GM18519 (cell line): Measurements from ENCODE around the gene AUP1.

ENCODE experiments used
- ATAC-seq: cut with Tn5 transposase; IDR thresholded peaks from one replicate; pipeline ENCODE4 v1.9.1; 2021; ENCODE audit warnings: mild to moderate bottlenecking, moderate library complexity; ENCODE audit not compliant: unreplicated experiment, low FRiP score

The AUP1 gene

DNA sequence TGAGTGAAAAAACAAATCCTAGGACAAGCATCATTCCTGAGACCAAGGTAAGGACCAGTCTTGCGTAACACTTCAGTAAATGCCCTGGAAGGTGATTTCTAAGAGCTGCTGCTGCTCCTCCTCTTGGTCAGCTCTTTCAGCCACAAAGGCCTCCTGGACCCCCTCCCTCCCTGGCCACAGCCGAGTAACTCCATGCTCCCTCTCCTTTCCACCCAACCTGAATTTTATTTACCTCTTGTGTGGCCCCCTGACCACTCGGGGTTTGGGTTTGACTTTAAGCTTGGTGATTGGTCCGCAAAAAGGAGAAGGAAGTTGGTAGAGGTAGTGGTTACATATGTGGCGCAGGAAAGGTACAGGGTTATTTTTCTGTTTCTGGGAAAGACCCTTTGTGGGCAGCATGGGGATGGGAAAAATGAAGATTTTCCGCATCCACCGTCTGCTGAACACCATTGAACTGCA, 9.4 kb upstream of the AUP1 start:
- no peak for ATAC-seq

DNA sequence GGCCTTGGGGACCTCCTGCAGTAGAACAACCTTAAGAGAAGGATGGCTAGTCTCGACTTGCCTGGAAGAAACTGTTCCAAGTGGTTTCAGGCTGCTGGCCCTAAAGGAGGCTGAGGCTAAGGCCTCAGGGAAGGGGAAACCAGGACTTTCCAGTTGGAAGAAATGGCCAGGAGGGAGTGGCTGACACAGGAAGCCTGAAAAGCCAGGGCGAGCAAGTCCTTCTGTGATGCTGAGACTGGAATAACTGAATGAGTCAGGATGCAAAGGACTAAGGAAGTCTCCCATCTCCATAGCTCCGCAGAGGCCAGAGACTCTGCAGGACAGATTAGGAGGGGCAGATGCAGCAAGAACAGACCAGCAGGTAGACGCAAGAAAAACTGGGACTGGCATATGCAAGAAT, 7.6 kb upstream of the AUP1 start:
- no peak for ATAC-seq

DNA sequence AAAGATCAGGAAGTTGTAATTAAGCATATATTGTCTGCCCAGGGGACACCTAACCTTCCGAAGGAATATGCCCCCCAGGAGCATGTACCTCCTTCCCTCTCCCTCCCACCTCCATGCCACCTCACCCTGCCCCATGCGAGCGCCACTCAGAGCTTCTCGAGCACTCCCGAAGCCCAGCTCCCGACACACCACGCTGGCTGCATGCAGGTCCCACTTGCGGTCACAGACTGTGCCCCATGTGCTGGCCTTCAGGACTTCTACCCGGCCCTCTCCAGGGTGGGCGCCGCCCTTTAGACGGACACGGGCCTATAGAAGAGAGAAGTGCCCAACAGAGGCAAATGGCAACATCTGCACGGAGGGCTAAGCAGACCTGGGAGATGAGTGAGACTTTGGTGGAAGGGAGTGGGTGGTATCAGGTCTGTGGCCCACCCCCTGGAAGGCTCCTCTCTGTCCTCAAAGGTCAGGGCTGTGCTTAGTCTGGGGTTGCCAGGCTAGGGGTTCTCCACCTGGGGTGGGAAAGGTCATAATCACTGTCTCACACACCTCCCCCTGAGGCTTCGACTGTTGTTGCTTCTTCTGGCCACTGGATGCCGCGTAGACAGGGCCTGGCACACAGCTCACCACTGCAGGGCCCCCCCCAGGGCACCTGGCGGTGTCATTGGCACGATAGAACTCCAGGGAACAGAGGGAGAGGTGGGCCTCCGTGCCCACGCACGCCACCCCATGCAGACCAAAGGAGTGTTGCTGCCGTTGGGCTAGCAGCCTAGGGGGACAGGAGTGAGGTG, 6.9 kb upstream of the AUP1 start:
- ATAC-seq = no peak

DNA sequence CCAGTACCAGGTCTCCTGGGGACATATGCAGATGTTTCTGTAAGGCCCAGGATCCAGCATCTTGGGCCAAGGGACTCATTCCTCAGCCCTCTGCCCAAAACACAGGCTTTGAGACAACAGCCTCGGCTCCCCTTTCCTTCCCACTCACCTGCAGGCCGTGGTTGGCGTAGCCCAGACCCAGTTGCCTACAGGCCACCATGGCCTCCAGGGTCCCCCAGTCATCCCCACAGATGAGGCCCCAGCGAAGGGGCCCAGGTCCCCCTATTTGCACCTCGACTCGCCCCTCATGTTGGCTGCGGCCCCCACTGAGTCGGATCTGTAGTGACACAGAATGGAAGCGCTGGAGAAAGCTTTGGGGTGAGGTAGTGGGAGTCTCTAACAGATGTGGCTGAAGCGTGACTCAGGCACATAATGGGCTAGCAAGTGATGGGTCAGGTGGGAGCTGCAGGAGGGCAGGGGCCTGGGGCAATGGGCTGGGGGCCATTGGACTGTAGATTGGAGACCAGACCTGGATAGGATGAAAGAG, 6.0 kb upstream of the AUP1 start:
- no peak for ATAC-seq

DNA sequence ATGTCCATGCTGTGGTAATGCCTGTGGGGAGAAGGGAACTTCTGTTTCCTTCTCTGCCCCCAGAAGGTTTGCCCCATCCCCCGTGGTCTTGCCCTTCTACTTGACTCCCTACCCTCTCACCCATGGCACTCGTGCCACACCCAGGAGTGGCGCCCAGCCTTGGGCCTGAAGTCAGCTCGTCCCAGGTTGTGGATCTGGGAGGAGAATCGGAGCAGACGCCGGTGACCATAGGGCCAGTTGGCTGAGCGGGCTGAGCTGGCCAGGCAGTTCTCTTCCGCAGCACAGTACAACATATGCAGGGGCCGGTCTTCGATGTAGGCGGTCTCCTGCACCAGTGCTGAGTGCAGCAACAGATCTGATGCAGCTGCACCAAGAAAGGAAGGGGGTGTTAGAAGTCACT, 4.9 kb upstream of the AUP1 start:
- no peak for ATAC-seq

DNA sequence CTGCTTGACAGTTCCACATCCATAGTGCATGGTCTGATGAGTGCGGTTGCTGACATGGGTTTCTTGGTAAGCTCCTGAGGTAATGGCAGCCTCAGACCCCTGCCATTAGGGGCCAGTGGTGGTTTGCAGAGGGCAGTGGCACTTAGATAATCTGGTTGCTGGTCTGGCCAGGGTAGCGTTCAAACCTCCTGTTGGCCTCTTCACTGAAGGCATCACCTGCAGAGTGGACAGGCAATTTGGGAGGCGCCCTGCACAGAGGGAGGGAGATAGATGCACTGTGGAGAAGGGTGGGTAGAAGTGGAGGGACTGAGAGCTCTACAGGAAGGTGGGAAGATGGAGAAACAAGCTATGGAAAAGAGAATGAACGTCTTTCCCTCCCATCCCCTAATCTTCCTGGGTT, 4.0 kb upstream of the AUP1 start:
- no peak for ATAC-seq

DNA sequence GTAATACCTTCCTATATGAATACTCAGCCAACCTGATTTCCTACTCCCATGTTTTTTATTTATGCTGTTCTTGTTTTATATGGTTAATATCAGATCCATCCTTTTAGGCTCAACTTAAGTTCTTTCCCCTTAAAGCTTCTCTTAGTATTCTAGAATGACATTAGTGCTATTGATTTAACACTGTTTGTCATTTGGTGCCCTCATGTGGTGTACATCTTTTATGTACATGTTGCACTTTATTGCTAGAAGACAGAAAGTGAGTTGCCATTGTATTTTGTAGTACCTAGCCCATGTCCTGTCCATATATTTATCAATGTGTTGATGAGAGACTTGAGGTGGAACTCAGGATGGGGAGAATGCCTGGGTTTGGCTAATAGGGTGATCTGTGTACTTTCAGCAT, 2.7 kb upstream of the AUP1 start:
- ATAC-seq = no peak

DNA sequence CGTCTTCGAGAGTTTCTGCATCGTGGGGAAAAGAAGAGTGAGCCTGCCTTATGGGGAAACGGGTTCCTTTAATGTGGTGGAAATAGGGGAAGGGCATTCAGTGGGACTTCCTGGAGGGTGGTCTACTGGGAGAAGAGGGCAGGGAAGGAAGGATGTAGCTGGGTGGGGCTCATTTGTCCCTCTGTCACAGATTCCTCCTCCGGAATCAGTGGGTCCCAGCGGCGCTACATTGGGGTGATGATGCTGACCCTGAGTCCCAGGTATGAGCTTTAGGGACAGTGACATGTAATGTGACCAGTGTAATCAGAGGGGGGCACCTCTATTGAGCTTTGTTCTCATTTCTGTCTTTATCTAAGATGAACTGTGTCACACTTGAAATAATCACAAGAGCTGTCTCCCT, 2.2 kb upstream of the AUP1 start:
- no peak for ATAC-seq

DNA sequence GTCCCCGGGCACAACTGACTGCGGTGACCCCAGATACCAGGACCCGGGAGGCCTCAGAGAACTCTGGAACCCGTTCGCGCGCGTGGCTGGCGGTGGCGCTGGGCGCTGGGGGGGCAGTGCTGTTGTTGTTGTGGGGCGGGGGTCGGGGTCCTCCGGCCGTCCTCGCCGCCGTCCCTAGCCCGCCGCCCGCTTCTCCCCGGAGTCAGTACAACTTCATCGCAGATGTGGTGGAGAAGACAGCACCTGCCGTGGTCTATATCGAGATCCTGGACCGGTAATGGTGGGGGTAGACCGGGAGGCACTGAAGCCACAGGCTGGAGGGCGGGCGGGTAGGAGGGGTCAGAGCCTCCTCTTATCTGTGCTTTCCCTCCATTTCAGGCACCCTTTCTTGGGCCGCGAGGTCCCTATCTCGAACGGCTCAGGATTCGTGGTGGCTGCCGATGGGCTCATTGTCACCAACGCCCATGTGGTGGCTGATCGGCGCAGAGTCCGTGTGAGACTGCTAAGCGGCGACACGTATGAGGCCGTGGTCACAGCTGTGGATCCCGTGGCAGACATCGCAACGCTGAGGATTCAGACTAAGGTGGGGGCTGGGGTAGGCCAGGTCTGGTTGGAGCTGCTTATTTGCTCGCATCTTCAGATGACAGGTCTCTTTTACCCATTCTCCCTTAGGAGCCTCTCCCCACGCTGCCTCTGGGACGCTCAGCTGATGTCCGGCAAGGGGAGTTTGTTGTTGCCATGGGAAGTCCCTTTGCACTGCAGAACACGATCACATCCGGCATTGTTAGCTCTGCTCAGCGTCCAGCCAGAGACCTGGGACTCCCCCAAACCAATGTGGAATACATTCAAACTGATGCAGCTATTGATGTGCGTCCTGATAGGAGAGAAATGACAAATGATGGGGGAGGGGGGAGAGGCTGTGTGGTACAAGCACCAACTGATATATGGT, 1.0 kb upstream of the AUP1 start:
- ATAC-seq = no peak

- peak; percentile 5 for ATAC-seq
Measured at GRCh38 chr2:74528600-74529356, 728 bp downstream of the AUP1 start.

DNA sequence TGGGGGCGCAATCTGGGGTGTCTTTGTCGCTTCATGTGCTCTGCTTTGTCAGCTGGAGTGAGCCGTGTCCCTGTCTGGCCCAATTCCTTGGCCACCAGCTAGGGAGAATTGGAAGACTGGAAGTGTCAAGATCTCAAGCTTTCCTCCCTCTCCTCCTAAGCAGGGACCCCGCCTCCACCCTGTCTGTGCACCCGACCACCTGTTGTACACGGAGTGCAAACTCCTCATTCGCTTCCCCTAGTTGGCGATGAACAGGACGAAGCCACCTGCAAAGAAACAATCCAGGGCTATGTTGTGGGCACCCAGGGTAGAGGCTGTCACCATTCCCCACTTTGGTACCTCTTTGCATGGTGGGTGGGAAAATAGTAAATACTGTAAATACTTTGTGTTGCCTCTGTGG, 1.8 kb downstream of the AUP1 start:
- no peak for ATAC-seq

DNA sequence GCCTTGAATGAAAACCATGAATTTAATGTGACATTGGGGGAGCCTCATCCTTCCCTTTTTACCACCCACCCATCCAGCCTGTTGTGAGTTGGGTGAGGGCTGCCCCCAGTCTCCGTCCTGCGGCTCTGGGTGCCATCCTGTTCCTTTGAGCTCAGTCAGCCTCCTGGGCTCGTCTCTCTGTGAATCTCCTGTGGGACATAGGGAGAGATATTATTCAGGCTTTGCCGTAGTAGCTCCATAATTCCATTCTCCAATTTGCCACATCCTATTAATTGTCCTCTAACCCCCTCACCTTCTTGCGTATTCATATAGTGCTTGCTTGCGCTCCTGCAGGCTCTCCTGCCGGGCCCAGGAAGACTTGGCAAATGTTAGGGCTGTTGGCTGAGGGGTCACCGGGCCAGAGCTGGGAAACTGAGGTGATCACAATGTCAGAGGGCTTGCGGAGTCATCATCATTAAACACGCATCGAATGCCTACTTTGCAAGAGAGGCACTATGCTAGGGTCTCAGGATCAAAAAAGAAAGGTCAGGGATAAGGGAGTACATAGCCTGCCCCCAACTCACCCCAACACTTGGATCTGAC, 2.8 kb downstream of the AUP1 start:
- ATAC-seq = no peak

- peak; percentile 32 for ATAC-seq
Measured at GRCh38 chr2:74525717-74526648, 3.5 kb downstream of the AUP1 start, which contains the start of gene DQX1. Gene DQX1, minus strand, starts transcription at chr2:74526231. Its CDS starts 502 bp downstream, at chr2:74525729.

- no peak for ATAC-seq
Measured at GRCh38 chr2:74524955-74525716, 4.4 kb downstream of the AUP1 start.

- no peak for ATAC-seq
Measured at GRCh38 chr2:74524005-74524404, 5.5 kb downstream of the AUP1 start.

- ATAC-seq = no peak
Measured at GRCh38 chr2:74522516-74522915, 7.0 kb downstream of the AUP1 start.

DNA sequence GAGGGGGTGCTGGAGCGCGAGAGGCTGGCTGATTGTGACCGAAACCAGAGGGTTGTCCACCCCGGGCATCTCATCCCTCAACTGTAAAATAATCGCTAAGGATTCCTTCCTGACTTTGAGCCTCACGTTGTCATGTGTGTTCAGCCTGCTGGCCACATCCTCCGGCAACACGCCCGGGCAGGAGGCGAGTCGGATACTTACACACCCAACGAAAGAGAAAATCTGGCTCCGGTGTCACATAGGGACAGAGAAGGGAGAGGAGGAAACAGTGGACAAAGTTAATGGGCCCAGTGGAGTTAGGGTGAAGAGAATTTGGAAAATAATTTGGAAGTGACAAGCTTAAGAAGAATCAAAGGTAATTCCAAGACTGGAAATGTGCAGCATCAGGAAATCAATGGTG, 12.9 kb downstream of the AUP1 start:
- ATAC-seq = no peak

- no peak for ATAC-seq
Measured at GRCh38 chr2:74515981-74516633, 13.4 kb downstream of the AUP1 start.
